H9 (cell line): ENCODE results near the gene FOXO1. TPM values are rescaled to one million over a fixed set of nuclear protein-coding genes. Genes with fewer than 3 reads are reported as not detected.

Source experiments
- DNase-seq: peaks from one replicate; pipeline ENCODE4 v3.0.0-alpha.2; 2017
- H2AFZ ChIP-seq: one replicate; pipeline ENCODE4 v1.6.1; 2013; ENCODE audit warnings: mild to moderate bottlenecking, low read length, control low read depth, moderate library complexity
- H2AK5ac ChIP-seq: 2 replicates; pipeline ENCODE4 v1.6.1; 2013; ENCODE audit warnings: low read length, control low read depth, mixed read lengths; ENCODE audit not compliant: insufficient read length
- H2BK120ac ChIP-seq: one replicate; pipeline ENCODE4 v1.6.1; 2013; ENCODE audit warnings: low read depth, mild to moderate bottlenecking, low read length, control low read depth, inconsistent platforms; ENCODE audit not compliant: poor library complexity, severe bottlenecking
- H2BK12ac ChIP-seq: 2 replicates; pipeline ENCODE4 v1.6.1; 2013; ENCODE audit warnings: low read length, control low read depth, mixed read lengths, low read depth; ENCODE audit not compliant: insufficient read length
- H2BK15ac ChIP-seq: 2 replicates; pipeline ENCODE4 v1.6.1; 2013; ENCODE audit warnings: low read depth, low read length, control low read depth
- H2BK20ac ChIP-seq: one replicate; pipeline ENCODE4 v1.6.1; 2013; ENCODE audit warnings: low read depth, mild to moderate bottlenecking, low read length, control low read depth, inconsistent platforms; ENCODE audit not compliant: poor library complexity, severe bottlenecking
- H2BK5ac ChIP-seq: 2 replicates; pipeline ENCODE4 v1.6.1; 2013; ENCODE audit warnings: low read length, control low read depth, mixed read lengths; ENCODE audit not compliant: insufficient read length
- H3K14ac ChIP-seq: 2 replicates; pipeline ENCODE4 v1.6.1; 2013; ENCODE audit warnings: low read length, control low read depth; ENCODE audit not compliant: insufficient read depth
- H3K18ac ChIP-seq: 2 replicates; pipeline ENCODE4 v1.6.1; 2013; ENCODE audit warnings: low read depth, mild to moderate bottlenecking, mixed read lengths, low read length, control low read depth; ENCODE audit not compliant: insufficient read length
- H3K23ac ChIP-seq: 2 replicates; pipeline ENCODE4 v1.6.1; 2013; ENCODE audit warnings: low read length, control low read depth, mixed read lengths, low read depth; ENCODE audit not compliant: insufficient read length
- H3K23me2 ChIP-seq: 2 replicates; pipeline ENCODE4 v1.6.1; 2013; ENCODE audit warnings: low read depth, mild to moderate bottlenecking, mixed read lengths, low read length, control low read depth; ENCODE audit not compliant: insufficient read length, poor library complexity, severe bottlenecking
- H3K27ac ChIP-seq: 2 replicates; pipeline ENCODE4 v1.5.1; 2013; ENCODE audit warnings: low read length, control low read depth, mixed read lengths, low read depth; ENCODE audit not compliant: insufficient read length
- H3K27me3 ChIP-seq: 2 replicates; pipeline ENCODE4 v1.6.1; 2013; ENCODE audit warnings: low read length, control low read depth, inconsistent platforms; ENCODE audit not compliant: insufficient read depth
- H3K4ac ChIP-seq: 2 replicates; pipeline ENCODE4 v1.6.1; 2013; ENCODE audit warnings: low read depth, mild to moderate bottlenecking, control low read depth, inconsistent platforms, low read length, moderate library complexity
- H3K4me1 ChIP-seq: 2 replicates; pipeline ENCODE4 v1.6.1; 2013; ENCODE audit warnings: low read length, control low read depth, inconsistent platforms; ENCODE audit not compliant: insufficient read depth
- H3K4me2 ChIP-seq: 2 replicates; pipeline ENCODE4 v1.6.1; 2013; ENCODE audit warnings: low read length, control low read depth, mixed read lengths; ENCODE audit not compliant: insufficient read length, insufficient read depth
- H3K56ac ChIP-seq: 2 replicates; pipeline ENCODE4 v1.6.1; 2013; ENCODE audit warnings: low read depth, mild to moderate bottlenecking, mixed read lengths, low read length, control low read depth; ENCODE audit not compliant: insufficient read length
- H3K79me1 ChIP-seq: 2 replicates; pipeline ENCODE4 v1.6.1; 2013; ENCODE audit warnings: low read depth, mild to moderate bottlenecking, moderate library complexity, low read length, control low read depth, inconsistent platforms; ENCODE audit not compliant: insufficient read depth, poor library complexity, severe bottlenecking
- H3K79me2 ChIP-seq: 2 replicates; pipeline ENCODE4 v1.6.1; 2013; ENCODE audit warnings: low read length, control low read depth, inconsistent platforms; ENCODE audit not compliant: insufficient read depth
- H3K9ac ChIP-seq: 2 replicates; pipeline ENCODE4 v1.6.1; 2013; ENCODE audit warnings: low read length, control low read depth, mixed read lengths; ENCODE audit not compliant: insufficient read length; ENCODE audit errors: extremely low read depth
- H3K9me3 ChIP-seq: one replicate; pipeline ENCODE4 v1.6.1; 2013; ENCODE audit warnings: low read depth, low read length, inconsistent platforms; ENCODE audit not compliant: control insufficient read depth
- H3T11ph ChIP-seq: one replicate; pipeline ENCODE4 v1.6.1; 2013; ENCODE audit warnings: mild to moderate bottlenecking, low read length, control low read depth, inconsistent platforms
- H4K20me1 ChIP-seq: one replicate; pipeline ENCODE4 v1.6.1; 2013; ENCODE audit not compliant: control insufficient read depth, insufficient read length, insufficient read depth
- H4K5ac ChIP-seq: 2 replicates; pipeline ENCODE4 v1.6.1; 2013; ENCODE audit warnings: low read depth, mild to moderate bottlenecking, mixed read lengths, low read length, control low read depth; ENCODE audit not compliant: insufficient read length
- H4K8ac ChIP-seq: replicated peaks from 2 replicates; pipeline ENCODE4 v1.6.1; 2013; ENCODE audit warnings: low read length, control low read depth, mixed read lengths, low read depth; ENCODE audit not compliant: insufficient read length
- H4K91ac ChIP-seq: 2 replicates; pipeline ENCODE4 v1.6.1; 2013; ENCODE audit warnings: low read depth, mild to moderate bottlenecking, moderate library complexity, mixed read lengths, low read length, control low read depth; ENCODE audit not compliant: insufficient read length
- H3K27ac Mint-ChIP-seq, 3 experiments: 2 replicates in 2 of 3; 3 replicates in 1 of 3; pipeline ENCODE4 v1.8.0; 2020 to 2021; ENCODE audit warnings: mixed read lengths in 3 of 3, mild to moderate bottlenecking in 1 of 3, moderate library complexity in 1 of 3
- H3K27me3 Mint-ChIP-seq: 2 replicates; pipeline ENCODE4 v1.8.0; 2021; ENCODE audit warnings: low read depth, mild to moderate bottlenecking, moderate library complexity, mixed read lengths
- H3K36me3 Mint-ChIP-seq, 3 experiments: 2 replicates in 2 of 3; 3 replicates in 1 of 3; pipeline ENCODE4 v1.8.0; 2020 to 2021; ENCODE audit warnings: low read depth in 3 of 3, mixed read lengths in 3 of 3; ENCODE audit not compliant: insufficient read depth in 1 of 3
- H3K4me1 Mint-ChIP-seq, 2 experiments: 2 replicates each; pipeline ENCODE4 v1.8.0; 2020; ENCODE audit warnings: mixed read lengths in 2 of 2
- H3K4me3 Mint-ChIP-seq, 2 experiments: 2 replicates in 1 of 2; 3 replicates in 1 of 2; pipeline ENCODE4 v1.8.0; 2020 to 2021; ENCODE audit warnings: mild to moderate bottlenecking in 2 of 2, mixed read lengths in 2 of 2, moderate library complexity in 1 of 2
- H3K9me3 Mint-ChIP-seq, 2 experiments: 2 replicates in 1 of 2; 3 replicates in 1 of 2; pipeline ENCODE4 v1.8.0; 2020; ENCODE audit warnings: mild to moderate bottlenecking in 2 of 2, mixed read lengths in 2 of 2, moderate library complexity in 1 of 2
- CTCF ChIP-seq: fragments of 200-600 bp; sonication (generic); conservative IDR thresholded peaks from 3 replicates; pipeline ENCODE4 v1.8.0; 2021; ENCODE audit warnings: antibody characterized with exemption, mild to moderate bottlenecking
- WGBS: extraction: QIAGEN DNeasy Blood & Tissue Kit; methylation state at CpG from one replicate; pipeline ENCODE4 v1.1.7; 2013; ENCODE audit warnings: missing lambda C conversion rate, low lambda C conversion rate, mixed read lengths; ENCODE audit not compliant: insufficient read length; ENCODE audit errors: extremely low coverage; 5-methylcytosine and 5-hydroxymethylcytosine counted together
- total RNA-seq: library from RNA; stranded (reverse); gene quantifications from 2 replicates; pipeline ENCODE4 v1.2.1, GENCODE V29; 2021

The FOXO1 gene
- total RNA-seq, 1 experiment from 2014 or later, result 44.6 TPM

- no peak overlapping the region for H2BK120ac ChIP-seq
- no peak overlapping the region for H3K18ac ChIP-seq
- H4K5ac ChIP-seq, result no peak overlapping the region
- H3K27me3 Mint-ChIP-seq, result no peaks in the 10 kb centered on the region; the same call in 1 of the 2 replicates
- no peak overlapping the region for H3K9ac ChIP-seq
- H3K79me2 ChIP-seq, result no peaks in the 10 kb centered on the region
- H3K56ac ChIP-seq, result no peak overlapping the region
- no peak overlapping the region for H4K8ac ChIP-seq
- no peak overlapping the region for H3K4me2 ChIP-seq
- no peak overlapping the region for H3K23ac ChIP-seq
- H3K9me3 Mint-ChIP-seq, result no peaks in the 10 kb centered on the region
- WGBS, result no CpG with 5 or more reads among the region's 2 CpGs
- H2BK5ac ChIP-seq, result no peak overlapping the region
- no peak overlapping the region for H2BK20ac ChIP-seq
- H3K4ac ChIP-seq, result no peak overlapping the region
- no peak overlapping the region for H4K91ac ChIP-seq
- no peaks in the 10 kb centered on the region for H3K23me2 ChIP-seq
- no peak overlapping the region for H3K27ac ChIP-seq
- no peak overlapping the region for H2AFZ ChIP-seq
- TF ChIP-seq CTCF, result no peak
- H2AK5ac ChIP-seq, result no peak overlapping the region
- no peaks in the 10 kb centered on the region; a peak in 1 of 7 replicates for H3K36me3 Mint-ChIP-seq
- H4K20me1 ChIP-seq, result no peaks in the 10 kb centered on the region
- no peak overlapping the region for H3K14ac ChIP-seq
- H2BK15ac ChIP-seq, result no peak overlapping the region
- no peaks in the 10 kb centered on the region for H3K79me1 ChIP-seq
- no peak overlapping the region for H3K27ac Mint-ChIP-seq
- no peak for DNase-seq
- peaks cover 7% of the 10 kb centered on the region; the same call in 1 of the 2 replicates for H3K4me1 ChIP-seq
- H2BK12ac ChIP-seq, result no peak overlapping the region
- no peak overlapping the region for H3T11ph ChIP-seq
- no peaks in the 10 kb centered on the region for H3K9me3 ChIP-seq
- H3K4me1 Mint-ChIP-seq, result peaks cover 53 to 54% of the 10 kb centered on the region in 2 experiments
- H3K4me3 Mint-ChIP-seq, result no peak overlapping the region
- no peaks in the 10 kb centered on the region for H3K27me3 ChIP-seq
These were observed 116.3 kb downstream of the FOXO1 start for GRCh38 chr13:40550130-40550529.
